Uterus (tissue), 4 donors: ENCODE data around the gene WT1. TPM values are rescaled to one million over a fixed set of nuclear protein-coding genes. Genes with fewer than 3 reads are reported as not detected.

ENCODE experiments used
- DNase-seq, 2 donors: peaks; one replicate each; pipeline ENCODE4 v3.0.0-alpha.2; 2019 to 2020
- H3K27ac ChIP-seq, 2 donors: fragments of 200-600 bp; sonication (generic); 1 replicate in 1 of 2; 2 replicates in 1 of 2; pipeline ENCODE4 v1.5.1; 2016 to 2018
- H3K27me3 ChIP-seq, 2 donors: fragments of 200-600 bp; sonication (generic); one replicate each; pipeline ENCODE4 v1.5.1; 2018 to 2019; ENCODE audit warnings: control low read depth in 1 of 2
- H3K36me3 ChIP-seq, 2 donors: fragments of 200-600 bp; sonication (generic); one replicate each; pipeline ENCODE4 v1.5.1; 2019; ENCODE audit warnings: control low read depth in 1 of 2
- H3K4me1 ChIP-seq, 2 donors: fragments of 200-600 bp; sonication (generic); one replicate each; pipeline ENCODE4 v1.5.1; 2018 to 2019; ENCODE audit warnings: control low read depth in 1 of 2
- H3K4me3 ChIP-seq, 2 donors: fragments of 200-600 bp; sonication (generic); 1 replicate in 1 of 2; 2 replicates in 1 of 2; pipeline ENCODE4 v1.5.1; 2018 to 2019; ENCODE audit warnings: mild to moderate bottlenecking in 1 of 2
- H3K9me3 ChIP-seq, 2 donors: fragments of 200-600 bp; sonication (generic); one replicate each; pipeline ENCODE4 v1.5.1; 2019; ENCODE audit warnings: control low read depth in 1 of 2
- CTCF ChIP-seq, 4 experiments: fragments of 200-600 bp in 2 of 4; fragments of 450-650 bp in 2 of 4; sonication (generic) in 2 of 4; IDR thresholded peaks; one replicate each; pipeline ENCODE4 v1.5.1; 2016 to 2019; ENCODE audit warnings: antibody characterized with exemption in 4 of 4, mild to moderate bottlenecking in 2 of 4, moderate library complexity in 1 of 4
- POLR2A ChIP-seq, 2 donors: fragments of 450-650 bp; IDR thresholded peaks; one replicate each; pipeline ENCODE4 v1.6.1; 2016; ENCODE audit warnings: antibody characterized with exemption in 2 of 2, mild to moderate bottlenecking in 1 of 2, moderate library complexity in 1 of 2
- intact Hi-C: fragments of 100-400 bp; cut with DNase I; formaldehyde crosslinking; loops from one replicate; pipeline ENCODE4 v1.15.1; 2023; ENCODE audit warnings: low total_unique reads
- total RNA-seq, 4 donors: library from RNA; depleted of rRNA in 3 of 4; stranded (reverse); fragments of >200 nt in 3 of 4; gene quantifications; one replicate each; pipeline versions ENCODE4 v1.1.0 to v1.2.4, GENCODE V29; 2014 to 2023
- donor health status: DM: yes; HTN: yes; CAD: no.

The WT1 gene
- total RNA-seq, 4 donors from 2014 or later: 51.2 to 125 (median 53.6) TPM

- no peak for DNase-seq
- peak overlapping the region; percentile 73 to 80 for H3K27ac ChIP-seq
- no peak overlapping the region for H3K4me3 ChIP-seq
- no peaks in the 10 kb centered on the region for H3K9me3 ChIP-seq
- no peaks in the 10 kb centered on the region for H3K36me3 ChIP-seq
- intact Hi-C loops: no loop called here
- no peaks in the 10 kb centered on the region for H3K27me3 ChIP-seq
- TF ChIP-seq POLR2A (IDR thresholded peaks at IDR 0.05) (no peak), CTCF (IDR thresholded peaks at IDR 0.05) (no peak)
- peaks cover 1 to 6% of the 10 kb centered on the region in 2 donors for H3K4me1 ChIP-seq
These were observed 43.9 kb downstream of the WT1 start for GRCh38 chr11:32391479-32391878.

- H3K4me1 ChIP-seq: peaks cover 6 to 8% of the 10 kb centered on the region in 2 donors
- H3K27ac ChIP-seq: peak overlapping the region; percentile 73 to 80
- H3K27me3 ChIP-seq: no peaks in the 10 kb centered on the region
- DNase-seq: no peak
- H3K9me3 ChIP-seq: no peaks in the 10 kb centered on the region
- TF ChIP-seq POLR2A (IDR thresholded peaks at IDR 0.05) (no peak), CTCF (IDR thresholded peaks at IDR 0.05) (no peak)
- no peaks in the 10 kb centered on the region for H3K36me3 ChIP-seq
- intact Hi-C loops: no loop called here
- H3K4me3 ChIP-seq: no peak overlapping the region
These were observed 44.6 kb downstream of the WT1 start for GRCh38 chr11:32390712-32391111.

- H3K27ac ChIP-seq: peak overlapping the region; percentile 73 to 80
- peaks cover 6 to 10% of the 10 kb centered on the region in 2 donors for H3K4me1 ChIP-seq
- no peak overlapping the region for H3K4me3 ChIP-seq
- TF ChIP-seq POLR2A (IDR thresholded peaks at IDR 0.05) (no peak), CTCF (IDR thresholded peaks at IDR 0.05) (no peak)
- no peaks in the 10 kb centered on the region for H3K9me3 ChIP-seq
- no peaks in the 10 kb centered on the region for H3K36me3 ChIP-seq
- DNase-seq: no peak
- H3K27me3 ChIP-seq: no peaks in the 10 kb centered on the region
- intact Hi-C loops: loop anchor here (10.0 kb wide), 1 partner anchor 46 kb away; the partner anchor contains the start of gene WT1
These were observed 46.2 kb downstream of the WT1 start for GRCh38 chr11:32388871-32389770.

- Histone ChIP-seq H3K4me1 (peaks cover 6 to 10% of the 10 kb centered on the region in 2 donors), H3K9me3 (no peaks in the 10 kb centered on the region), H3K4me3 (no peak overlapping the region), H3K27me3 (no peaks in the 10 kb centered on the region), H3K36me3 (no peaks in the 10 kb centered on the region), H3K27ac (peak overlapping the region; percentile 73 to 80)
- intact Hi-C loops: loop anchor here (10.0 kb wide), 1 partner anchor 46 kb away; the partner anchor contains the start of gene WT1
- TF ChIP-seq POLR2A (IDR thresholded peaks at IDR 0.05) (no peak), CTCF (IDR thresholded peaks at IDR 0.05) (no peak)
- DNase-seq: no peak
These were observed 47.0 kb downstream of the WT1 start for GRCh38 chr11:32388365-32388764.

GRCh38 chr11:32387411-32387810, 47.9 kb downstream of the WT1 start:
- DNase-seq: no peak
- H3K4me3 ChIP-seq: no peak overlapping the region
- no peaks in the 10 kb centered on the region for H3K36me3 ChIP-seq

More at GRCh38 chr11:32387411-32387810, 47.9 kb downstream of the WT1 start:
- intact Hi-C loops: loop anchor here (10.0 kb wide), 1 partner anchor 47 kb away; the partner anchor contains the start of gene WT1
- Histone ChIP-seq H3K27ac (peak overlapping the region; percentile 73 to 80), H3K4me1 (peaks cover 6 to 10% of the 10 kb centered on the region in 2 donors), H3K9me3 (no peaks in the 10 kb centered on the region), H3K27me3 (no peaks in the 10 kb centered on the region)
- no peak for TF ChIP-seq POLR2A (IDR thresholded peaks at IDR 0.05)
